ENCODE results near the gene RHAG. TPM values are rescaled to one million over a fixed set of nuclear protein-coding genes. Genes with fewer than 3 reads are reported as not detected.
"Not testable (repeated sequence)": the region's sequence is repeated elsewhere in the genome, so short reads cannot be mapped to it uniquely, and the experiment has no call there.

Gene RHAG
- total RNA-seq, 2 donors from 2014 or later: 0.54 TPM; not detected in 1

- Histone ChIP-seq H3K4me1 (no peaks in the 10 kb centered on the region), H3K27me3 (no peaks in the 10 kb centered on the region), H3K9ac (ENCODE audit: low read depth in 2 of 2, low read length in 2 of 2) (no peak overlapping the region), H3K9me3 (no peaks in the 10 kb centered on the region), H3K4me3 (no peak overlapping the region), H3K27ac (no peak overlapping the region), H3K36me3 (no peaks in the 10 kb centered on the region)
- intact Hi-C loops (cut with DNase I): loop anchor here (10.0 kb wide), 1 partner anchor 218 kb away; no protein-coding TSS in a partner anchor
- DNase-seq: no peak
- TF ChIP-seq CTCF (IDR thresholded peaks at IDR 0.05): no peak
These were observed 9.8 kb downstream of the RHAG start for GRCh38 chr6:49626811-49627210.

- Histone ChIP-seq H3K9ac (ENCODE audit: low read depth in 2 of 2, low read length in 2 of 2) (no peak overlapping the region), H3K9me3 (no peaks in the 10 kb centered on the region), H3K27me3 (no peaks in the 10 kb centered on the region), H3K27ac (no peak overlapping the region), H3K4me3 (no peak overlapping the region), H3K4me1 (no peaks in the 10 kb centered on the region), H3K36me3 (no peaks in the 10 kb centered on the region)
- no peak for TF ChIP-seq CTCF (IDR thresholded peaks at IDR 0.05)
- intact Hi-C loops (cut with DNase I): no loop called here
- no peak for DNase-seq
These were observed 18.4 kb downstream of the RHAG start for GRCh38 chr6:49618257-49618656.

- intact Hi-C loops (cut with DNase I); DNase-seq: not testable (repeated sequence)
These were observed 22.5 kb downstream of the RHAG start for GRCh38 chr6:49614144-49614543.

GRCh38 chr6:49609285-49609684 is 27.4 kb downstream of the RHAG start:
- intact Hi-C loops (cut with DNase I): loop anchor here (2.0 kb wide), 1 partner anchor 76 kb away; no protein-coding TSS in a partner anchor
- Histone ChIP-seq H3K27ac (no peak overlapping the region), H3K4me3 (no peak overlapping the region)

More at GRCh38 chr6:49614144-49614543, 22.5 kb downstream of the RHAG start:
- H3K27ac ChIP-seq; H3K36me3 ChIP-seq; H3K27me3 ChIP-seq; H3K4me3 ChIP-seq; H3K9me3 ChIP-seq; H3K4me1 ChIP-seq; H3K9ac ChIP-seq (ENCODE audit: low read depth in 2 of 2, low read length in 2 of 2): not testable (repeated sequence)

GRCh38 chr6:49608275-49608674 is 28.4 kb downstream of the RHAG start:
- H3K9me3 ChIP-seq; H3K9ac ChIP-seq (ENCODE audit: low read depth in 2 of 2, low read length in 2 of 2); H3K36me3 ChIP-seq; H3K4me3 ChIP-seq; DNase-seq; H3K27ac ChIP-seq; H3K4me1 ChIP-seq; H3K27me3 ChIP-seq: not testable (repeated sequence)
- intact Hi-C loops (cut with DNase I): loop anchor here (2.0 kb wide), 1 partner anchor 75 kb away; no protein-coding TSS in a partner anchor

More at GRCh38 chr6:49609285-49609684, 27.4 kb downstream of the RHAG start:
- TF ChIP-seq CTCF (IDR thresholded peaks at IDR 0.05): no peak
- H3K4me1 ChIP-seq: no peaks in the 10 kb centered on the region
- DNase-seq: no peak
- H3K27me3 ChIP-seq: no peaks in the 10 kb centered on the region
- no peak overlapping the region for H3K9ac ChIP-seq (ENCODE audit: low read depth in 2 of 2, low read length in 2 of 2)
- H3K36me3 ChIP-seq: no peaks in the 10 kb centered on the region
- H3K9me3 ChIP-seq: no peaks in the 10 kb centered on the region

GRCh38 chr6:49607391-49607982 is 29.2 kb downstream of the RHAG start:
- Histone ChIP-seq H3K9ac (ENCODE audit: low read depth in 2 of 2, low read length in 2 of 2) (no peak overlapping the region), H3K27me3 (no peaks in the 10 kb centered on the region), H3K4me1 (no peaks in the 10 kb centered on the region), H3K27ac (no peak overlapping the region), H3K9me3 (no peaks in the 10 kb centered on the region), H3K36me3 (no peaks in the 10 kb centered on the region), H3K4me3 (no peak overlapping the region)
- DNase-seq: no peak
- intact Hi-C loops (cut with DNase I): no loop called here
- TF ChIP-seq CTCF (IDR thresholded peaks at IDR 0.05): no peak
